Tibial artery (tissue), 4 donors: ENCODE data around the gene ADAMTSL1.

Source experiments
- DNase-seq, 2 donors: peaks; one replicate each; pipeline ENCODE4 v3.0.0-alpha.2; 2019
- H3K27ac ChIP-seq, 2 donors: fragments of 200-600 bp; sonication (generic) in 1 of 2; 1 replicate in 1 of 2; 2 replicates in 1 of 2; pipeline ENCODE4 v1.5.1; 2018 to 2019; ENCODE audit warnings: mild to moderate bottlenecking in 1 of 2
- H3K27me3 ChIP-seq, 2 donors: fragments of 200-600 bp; sonication (generic) in 1 of 2; one replicate each; pipeline versions ENCODE4 v1.5.1 to v1.6.0; 2016 to 2019
- H3K36me3 ChIP-seq, 3 donors: fragments of 200-600 bp; sonication (generic) in 2 of 3; one replicate each; pipeline ENCODE4 v1.5.1; 2016 to 2019; ENCODE audit warnings: mild to moderate bottlenecking in 2 of 3
- H3K4me1 ChIP-seq, 4 donors: fragments of 200-600 bp; sonication (generic) in 2 of 4; 1 replicate in 3 of 4; 2 replicates in 1 of 4; pipeline ENCODE4 v1.5.1; 2016 to 2019
- H3K4me3 ChIP-seq, 2 donors: fragments of 200-600 bp; sonication (generic) in 1 of 2; 1 replicate in 1 of 2; 2 replicates in 1 of 2; pipeline ENCODE4 v1.5.1; 2018 to 2019; ENCODE audit warnings: mild to moderate bottlenecking in 2 of 2
- H3K9me3 ChIP-seq, 3 donors: fragments of 200-600 bp; sonication (generic) in 1 of 3; one replicate each; pipeline ENCODE4 v1.5.1; 2016 to 2019
- intact Hi-C: fragments of 100-400 bp; cut with DNase I; formaldehyde crosslinking; loops from one replicate; pipeline ENCODE4 v1.15.0; 2023; ENCODE audit warnings: low total_unique reads
- TF ChIP-seq, protein P1 (sequence below), 2 experiments: fragments of 200-600 bp in 1 of 2; fragments of 450-650 bp in 1 of 2; IDR thresholded peaks; one replicate each; pipeline ENCODE4 v1.5.1; 2017 to 2019; ENCODE audit warnings: antibody characterized with exemption in 2 of 2, mild to moderate bottlenecking in 1 of 2, moderate library complexity in 1 of 2

Gene ADAMTSL1

DNA sequence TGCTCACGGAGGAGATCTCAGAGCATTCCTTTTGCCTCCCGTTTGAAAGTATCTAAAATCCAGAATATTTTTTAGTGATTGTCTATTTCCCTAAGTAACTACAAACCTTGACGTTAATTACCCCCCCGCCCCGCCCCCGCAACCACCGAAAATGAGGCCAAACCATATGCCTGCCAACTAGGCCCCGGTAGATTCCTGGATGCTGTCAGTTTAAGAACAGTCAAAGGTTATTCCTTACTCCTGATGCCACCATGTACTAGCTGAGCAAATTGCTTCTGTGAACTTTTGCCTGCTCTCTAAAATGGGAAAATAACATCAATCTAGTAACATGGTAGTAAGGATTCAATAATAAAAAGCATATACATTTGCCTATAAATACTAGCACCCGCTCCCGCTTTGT lies 314.3 kb downstream of the ADAMTSL1 start:
- Histone ChIP-seq H3K4me1 (peaks cover 0 to 36% (median 24%) of the 10 kb centered on the region in 4 donors), H3K27me3 (no peaks in the 10 kb centered on the region), H3K36me3 (no peaks in the 10 kb centered on the region), H3K27ac (peak overlapping the region in 1 of 2 donors; percentile 56), H3K4me3 (no peak overlapping the region), H3K9me3 (no peaks in the 10 kb centered on the region)
- intact Hi-C loops: no loop called here
- TF ChIP-seq, protein P1, sequence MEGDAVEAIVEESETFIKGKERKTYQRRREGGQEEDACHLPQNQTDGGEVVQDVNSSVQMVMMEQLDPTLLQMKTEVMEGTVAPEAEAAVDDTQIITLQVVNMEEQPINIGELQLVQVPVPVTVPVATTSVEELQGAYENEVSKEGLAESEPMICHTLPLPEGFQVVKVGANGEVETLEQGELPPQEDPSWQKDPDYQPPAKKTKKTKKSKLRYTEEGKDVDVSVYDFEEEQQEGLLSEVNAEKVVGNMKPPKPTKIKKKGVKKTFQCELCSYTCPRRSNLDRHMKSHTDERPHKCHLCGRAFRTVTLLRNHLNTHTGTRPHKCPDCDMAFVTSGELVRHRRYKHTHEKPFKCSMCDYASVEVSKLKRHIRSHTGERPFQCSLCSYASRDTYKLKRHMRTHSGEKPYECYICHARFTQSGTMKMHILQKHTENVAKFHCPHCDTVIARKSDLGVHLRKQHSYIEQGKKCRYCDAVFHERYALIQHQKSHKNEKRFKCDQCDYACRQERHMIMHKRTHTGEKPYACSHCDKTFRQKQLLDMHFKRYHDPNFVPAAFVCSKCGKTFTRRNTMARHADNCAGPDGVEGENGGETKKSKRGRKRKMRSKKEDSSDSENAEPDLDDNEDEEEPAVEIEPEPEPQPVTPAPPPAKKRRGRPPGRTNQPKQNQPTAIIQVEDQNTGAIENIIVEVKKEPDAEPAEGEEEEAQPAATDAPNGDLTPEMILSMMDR (IDR thresholded peaks at IDR 0.05): no peak
- no peak for DNase-seq

DNA sequence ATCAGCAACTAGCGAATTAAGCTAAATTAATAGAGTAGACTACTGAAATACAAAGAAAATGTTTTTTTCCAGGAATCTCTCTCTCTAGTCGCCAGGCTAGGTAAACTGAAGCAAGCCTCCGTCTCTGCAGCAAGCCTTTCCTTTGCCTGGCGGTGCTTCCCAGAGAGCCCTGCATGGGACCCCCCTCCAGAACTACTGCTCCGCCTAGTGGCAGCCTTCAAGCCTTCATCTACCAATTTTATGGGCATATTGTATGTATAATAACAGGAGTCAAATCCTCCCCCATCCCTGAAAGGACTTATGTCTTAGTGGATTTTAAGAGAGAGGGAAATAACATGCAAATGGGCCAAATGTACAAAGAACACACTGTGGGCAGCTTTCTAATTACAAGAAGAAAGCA lies 317.1 kb downstream of the ADAMTSL1 start:
- H3K9me3 ChIP-seq: no peaks in the 10 kb centered on the region
- H3K27me3 ChIP-seq: no peaks in the 10 kb centered on the region
- H3K36me3 ChIP-seq: no peaks in the 10 kb centered on the region
- peaks cover 0 to 34% (median 23%) of the 10 kb centered on the region in 4 donors for H3K4me1 ChIP-seq
- H3K4me3 ChIP-seq: no peak overlapping the region
- H3K27ac ChIP-seq: no peak overlapping the region
- intact Hi-C loops: no loop called here
- TF ChIP-seq, protein P1 (IDR thresholded peaks at IDR 0.05): no peak
- DNase-seq: no peak

DNA sequence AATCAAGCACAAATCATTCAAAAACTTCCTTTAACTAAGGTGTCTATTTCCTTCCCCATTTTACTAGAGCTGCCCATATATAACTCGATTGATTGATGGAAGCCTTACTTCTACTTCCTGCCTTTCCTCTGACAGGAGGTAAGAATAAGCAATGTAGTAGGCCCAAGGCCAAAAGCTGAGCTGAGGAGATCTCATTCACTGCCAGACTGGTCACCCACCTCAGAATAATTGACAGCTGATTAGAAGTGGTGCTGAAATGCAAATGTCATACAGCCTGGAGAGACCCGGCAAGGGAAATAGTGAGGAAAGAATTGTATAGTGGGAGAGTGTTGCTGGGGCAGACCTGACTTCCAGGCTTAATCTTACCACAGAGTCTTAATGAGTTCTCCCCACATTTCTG lies 319.2 kb downstream of the ADAMTSL1 start:
- TF ChIP-seq, protein P1 (IDR thresholded peaks at IDR 0.05): no peak
- Histone ChIP-seq H3K4me3 (no peak overlapping the region), H3K4me1 (peaks cover 0 to 13% (median 7%) of the 10 kb centered on the region in 4 donors), H3K9me3 (no peaks in the 10 kb centered on the region), H3K27ac (no peak overlapping the region), H3K27me3 (no peaks in the 10 kb centered on the region), H3K36me3 (no peaks in the 10 kb centered on the region)
- no peak for DNase-seq
- intact Hi-C loops: no loop called here

DNA sequence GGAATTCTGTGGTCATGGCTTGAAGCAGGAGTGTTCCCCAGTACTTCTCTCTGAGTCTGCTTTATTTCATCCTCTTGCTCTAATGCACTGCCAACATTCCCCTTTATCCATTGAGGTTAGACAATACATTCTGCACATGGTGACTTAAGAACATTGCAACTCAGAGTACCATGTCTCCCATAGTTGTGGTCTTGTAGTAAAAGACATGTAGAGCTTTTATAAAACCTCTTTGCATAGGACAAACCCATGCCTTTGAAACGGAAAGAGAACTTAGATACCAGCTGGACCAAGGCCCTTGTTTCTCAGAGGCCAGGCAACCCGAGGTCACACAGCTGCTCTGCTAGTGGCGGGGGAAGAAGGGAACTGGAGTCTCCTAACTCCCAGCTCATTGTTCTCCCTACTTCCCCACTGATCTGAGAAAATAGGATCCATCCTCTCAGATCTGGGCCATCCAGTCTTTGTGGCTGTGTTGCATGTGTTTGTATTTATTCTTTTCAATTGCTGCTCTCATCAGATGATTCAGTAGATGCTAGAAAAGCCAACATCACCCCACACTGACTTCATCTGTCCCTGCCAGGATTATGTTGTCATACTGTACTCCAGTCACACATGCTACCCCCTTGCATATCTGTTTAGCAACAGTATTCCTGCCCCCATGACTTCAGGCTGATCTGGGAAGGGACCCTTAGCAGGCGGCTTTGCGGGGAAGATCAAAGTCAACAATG lies 322.2 kb downstream of the ADAMTSL1 start:
- Histone ChIP-seq H3K36me3 (no peaks in the 10 kb centered on the region), H3K4me1 (no peaks in the 10 kb centered on the region), H3K9me3 (no peaks in the 10 kb centered on the region), H3K4me3 (no peak overlapping the region), H3K27ac (no peak overlapping the region), H3K27me3 (no peaks in the 10 kb centered on the region)
- no peak for DNase-seq
- TF ChIP-seq, protein P1 (IDR thresholded peaks at IDR 0.05): no peak
- intact Hi-C loops: no loop called here

DNA sequence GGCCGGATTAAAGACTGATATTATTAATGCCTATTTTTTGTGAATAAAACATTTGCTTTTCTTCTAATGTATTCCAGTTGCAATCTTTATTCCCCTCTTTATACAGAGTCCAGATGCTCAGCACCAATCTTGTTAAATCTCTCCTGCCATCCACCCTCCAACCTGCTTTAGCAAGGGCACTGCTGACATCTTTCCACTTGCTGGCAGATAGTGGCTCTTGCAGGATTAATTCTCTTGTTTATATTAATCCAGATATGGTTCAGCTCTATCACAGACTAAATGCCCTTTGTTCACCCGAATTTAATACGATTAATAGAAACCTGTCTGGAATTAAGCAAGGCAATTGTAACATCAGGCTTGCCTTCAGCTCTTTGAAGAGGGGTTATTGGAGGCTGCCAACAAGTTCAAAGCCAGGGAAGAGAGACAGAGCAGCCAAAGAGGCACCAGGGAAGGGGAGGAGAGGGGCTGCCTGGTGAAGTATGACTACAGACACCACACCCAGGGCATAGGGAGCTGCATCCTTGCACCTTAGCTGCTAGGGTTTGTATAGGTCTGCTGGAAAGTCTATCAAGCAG lies 322.8 kb downstream of the ADAMTSL1 start:
- no peaks in the 10 kb centered on the region for H3K9me3 ChIP-seq
- no peak for DNase-seq
- TF ChIP-seq, protein P1 (IDR thresholded peaks at IDR 0.05): no peak
- H3K4me1 ChIP-seq: no peaks in the 10 kb centered on the region
- H3K27ac ChIP-seq: no peak overlapping the region
- H3K27me3 ChIP-seq: no peaks in the 10 kb centered on the region
- H3K4me3 ChIP-seq: no peak overlapping the region
- intact Hi-C loops: no loop called here
- no peaks in the 10 kb centered on the region for H3K36me3 ChIP-seq
